22Rv1 (cell line): ENCODE data around the gene SERAC1.

Source experiments
- ZFX ChIP-seq: fragments of 450-650 bp; IDR thresholded peaks from 2 replicates; pipeline ENCODE4 v1.6.1; 2017; ENCODE audit warnings: antibody characterized with exemption, borderline replicate concordance
- TF ChIP-seq, protein P1 (sequence below): fragments of 450-650 bp; IDR thresholded peaks from 2 replicates; pipeline ENCODE4 v1.5.1; 2017; ENCODE audit warnings: mild to moderate bottlenecking

DNA sequence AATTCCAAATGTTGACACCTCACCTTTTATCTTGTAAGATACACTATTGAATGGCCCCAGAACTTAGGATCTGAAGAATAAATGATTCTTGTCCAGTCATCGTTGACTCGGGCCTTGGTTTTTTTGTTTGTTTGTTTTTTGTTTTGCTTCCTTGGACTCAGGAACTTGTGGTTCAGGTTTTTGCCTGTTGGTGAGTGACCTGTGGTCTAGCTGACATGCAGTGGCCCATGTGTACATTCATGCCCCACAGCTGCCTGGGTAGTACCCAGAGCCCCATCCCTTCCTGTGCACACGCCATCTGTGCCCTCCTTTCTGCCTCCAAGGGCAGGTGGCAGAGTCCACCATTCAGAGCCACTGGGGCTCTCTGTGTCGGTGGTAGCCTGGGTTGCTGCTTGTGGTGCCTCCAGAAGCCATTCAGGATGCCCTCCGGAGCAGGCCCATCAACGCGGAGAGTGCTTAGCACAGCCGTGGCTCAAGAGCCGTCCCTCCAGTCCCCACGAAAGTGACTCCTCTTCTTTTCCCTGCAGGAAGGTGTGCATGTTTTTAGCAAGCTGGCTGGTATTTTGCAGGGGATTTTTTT lies 100.5 kb downstream of the SERAC1 start:
- TF ChIP-seq, protein P1, sequence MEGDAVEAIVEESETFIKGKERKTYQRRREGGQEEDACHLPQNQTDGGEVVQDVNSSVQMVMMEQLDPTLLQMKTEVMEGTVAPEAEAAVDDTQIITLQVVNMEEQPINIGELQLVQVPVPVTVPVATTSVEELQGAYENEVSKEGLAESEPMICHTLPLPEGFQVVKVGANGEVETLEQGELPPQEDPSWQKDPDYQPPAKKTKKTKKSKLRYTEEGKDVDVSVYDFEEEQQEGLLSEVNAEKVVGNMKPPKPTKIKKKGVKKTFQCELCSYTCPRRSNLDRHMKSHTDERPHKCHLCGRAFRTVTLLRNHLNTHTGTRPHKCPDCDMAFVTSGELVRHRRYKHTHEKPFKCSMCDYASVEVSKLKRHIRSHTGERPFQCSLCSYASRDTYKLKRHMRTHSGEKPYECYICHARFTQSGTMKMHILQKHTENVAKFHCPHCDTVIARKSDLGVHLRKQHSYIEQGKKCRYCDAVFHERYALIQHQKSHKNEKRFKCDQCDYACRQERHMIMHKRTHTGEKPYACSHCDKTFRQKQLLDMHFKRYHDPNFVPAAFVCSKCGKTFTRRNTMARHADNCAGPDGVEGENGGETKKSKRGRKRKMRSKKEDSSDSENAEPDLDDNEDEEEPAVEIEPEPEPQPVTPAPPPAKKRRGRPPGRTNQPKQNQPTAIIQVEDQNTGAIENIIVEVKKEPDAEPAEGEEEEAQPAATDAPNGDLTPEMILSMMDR: no peak
- TF ChIP-seq ZFX: no peak
